HG02610 (cell line): ENCODE measurements around the gene EXD3.
"Not testable (repeated sequence)": the region's sequence is repeated elsewhere in the genome, so short reads cannot be mapped to it uniquely, and the experiment has no call there.

Source experiments
- ATAC-seq: cut with Tn5 transposase; IDR thresholded peaks from one replicate; pipeline ENCODE4 v1.9.1; 2021; ENCODE audit warnings: mild to moderate bottlenecking, moderate library complexity; ENCODE audit not compliant: unreplicated experiment

The EXD3 gene

GRCh38 chr9:137383081-137383783 lies 39.7 kb downstream of the EXD3 start:
- ATAC-seq = no peak

GRCh38 chr9:137382444-137383080 lies 40.4 kb downstream of the EXD3 start:
- ATAC-seq = no peak

- ATAC-seq = no peak
Measured at GRCh38 chr9:137381501-137382443, 41.2 kb downstream of the EXD3 start.

- no peak for ATAC-seq
Measured at GRCh38 chr9:137380606-137381005, 42.4 kb downstream of the EXD3 start.

- no peak for ATAC-seq
Measured at GRCh38 chr9:137380171-137380570, 42.8 kb downstream of the EXD3 start.

- ATAC-seq = no peak
Measured at GRCh38 chr9:137379761-137380161, 43.2 kb downstream of the EXD3 start.

- ATAC-seq = not testable (repeated sequence)
Measured at GRCh38 chr9:137378688-137379410, 44.1 kb downstream of the EXD3 start.

GRCh38 chr9:137376386-137376785 lies 46.6 kb downstream of the EXD3 start:
- no peak for ATAC-seq

GRCh38 chr9:137375321-137376058 lies 47.5 kb downstream of the EXD3 start:
- ATAC-seq = no peak

- ATAC-seq = no peak
Measured at GRCh38 chr9:137374131-137374845, 48.7 kb downstream of the EXD3 start.

- no peak for ATAC-seq
Measured at GRCh38 chr9:137373611-137373980, 49.4 kb downstream of the EXD3 start.

- ATAC-seq = no peak
Measured at GRCh38 chr9:137372693-137373610, 50.0 kb downstream of the EXD3 start.

- ATAC-seq = no peak
Measured at GRCh38 chr9:137371946-137372651, 50.9 kb downstream of the EXD3 start.

GRCh38 chr9:137371521-137371941 lies 51.4 kb downstream of the EXD3 start:
- ATAC-seq = no peak

GRCh38 chr9:137370865-137371520 lies 52.0 kb downstream of the EXD3 start:
- no peak for ATAC-seq

GRCh38 chr9:137369911-137370764 lies 52.8 kb downstream of the EXD3 start:
- ATAC-seq = no peak
